IMR-90 (cell line): ENCODE data around the gene RGS9. TPM values are rescaled to one million over a fixed set of nuclear protein-coding genes. Genes with fewer than 3 reads are reported as not detected.
"Not testable (repeated sequence)": the region's sequence is repeated elsewhere in the genome, so short reads cannot be mapped to it uniquely, and the experiment has no call there.

Source experiments
- ATAC-seq: fragments of 200-7000 bp; cut with Tn5 transposase; 2 replicates; pipeline ENCODE4 v1.9.1; 2020; ENCODE audit warnings: low read depth, mild to moderate bottlenecking, moderate library complexity
- BruUV-seq: library from RNA; stranded (reverse); fragments of 400-500 nt; replicated peaks from 2 replicates; lab custom pipeline; 2021; lab: Mats Ljungman, UMichigan
- CTCF ChIA-PET: fragments of 300-600 bp; formaldehyde crosslinking; extraction: SDS; loops from one replicate; lab custom pipeline; 2021; ENCODE audit warnings: antibody characterized with exemption; lab: Yijun Ruan, JAX
- POLR2A ChIA-PET: fragments of 300-600 bp; sonication (Branson Sonifier 250); formaldehyde crosslinking; loops from one replicate; lab custom pipeline; 2022; ENCODE audit warnings: antibody characterized with exemption; ENCODE audit not compliant: unreplicated experiment; lab: Charles Lee
- DNase-seq: peaks from one replicate; pipeline ENCODE4 v3.0.0; 2013
- H2AFZ ChIP-seq: replicated peaks from 2 replicates; pipeline ENCODE3; 2013; ENCODE audit warnings: low read length, mild to moderate bottlenecking; ENCODE audit not compliant: poor library complexity
- H2AK5ac ChIP-seq: 2 replicates; pipeline ENCODE4 v1.6.1; 2013; ENCODE audit warnings: low read depth, low read length, inconsistent platforms
- H2AK9ac ChIP-seq: replicated peaks from 2 replicates; pipeline ENCODE3; 2013; ENCODE audit warnings: mild to moderate bottlenecking, low read depth, low read length, moderate library complexity; ENCODE audit not compliant: poor library complexity
- H2BK120ac ChIP-seq: 2 replicates; pipeline ENCODE4 v1.6.1; 2013; ENCODE audit warnings: low read depth, low read length, inconsistent platforms
- H2BK15ac ChIP-seq: 3 replicates; pipeline ENCODE4 v1.6.1; 2013; ENCODE audit warnings: low read depth, low read length, inconsistent platforms
- H2BK20ac ChIP-seq: 2 replicates; pipeline ENCODE4 v1.6.1; 2013; ENCODE audit warnings: low read depth, mild to moderate bottlenecking, inconsistent platforms, low read length, moderate library complexity
- H2BK5ac ChIP-seq: 2 replicates; pipeline ENCODE4 v1.6.1; 2013; ENCODE audit warnings: mild to moderate bottlenecking, low read depth, low read length, inconsistent platforms; ENCODE audit not compliant: poor library complexity, severe bottlenecking
- H3K14ac ChIP-seq: replicated peaks from 2 replicates; pipeline ENCODE4 v1.6.1; 2013; ENCODE audit warnings: low read depth, low read length, inconsistent platforms
- H3K18ac ChIP-seq: 2 replicates; pipeline ENCODE4 v1.6.1; 2013; ENCODE audit warnings: low read depth, low read length, control low read depth
- H3K23ac ChIP-seq: 2 replicates; pipeline ENCODE4 v1.6.1; 2013; ENCODE audit warnings: low read depth, low read length, inconsistent platforms
- H3K27ac ChIP-seq: 2 replicates; pipeline ENCODE4 v1.5.1; 2013; ENCODE audit warnings: mild to moderate bottlenecking, control low read depth, low read length; ENCODE audit not compliant: insufficient read depth
- H3K27me3 ChIP-seq: 2 replicates; pipeline ENCODE4 v1.6.1; 2013; ENCODE audit warnings: low read length; ENCODE audit not compliant: control insufficient read depth, insufficient read depth
- H3K36me3 ChIP-seq: 2 replicates; pipeline ENCODE4 v1.6.1; 2013; ENCODE audit warnings: low read length, mixed read lengths; ENCODE audit not compliant: control insufficient read depth, insufficient read depth
- H3K4ac ChIP-seq: 2 replicates; pipeline ENCODE4 v1.6.1; 2013; ENCODE audit warnings: low read depth, low read length, inconsistent platforms
- H3K4me1 ChIP-seq: 2 replicates; pipeline ENCODE4 v1.6.1; 2013; ENCODE audit warnings: low read length, mixed read lengths; ENCODE audit not compliant: control insufficient read depth, insufficient read depth
- H3K4me2 ChIP-seq: 2 replicates; pipeline ENCODE4 v1.6.1; 2013; ENCODE audit warnings: low read depth, mild to moderate bottlenecking, control low read depth, low read length, moderate library complexity
- H3K4me3 ChIP-seq: 2 replicates; pipeline ENCODE4 v1.5.1; 2013; ENCODE audit warnings: low read depth, mild to moderate bottlenecking, control low read depth, low read length, moderate library complexity; ENCODE audit not compliant: insufficient read depth
- H3K56ac ChIP-seq: 2 replicates; pipeline ENCODE4 v1.6.1; 2013; ENCODE audit warnings: low read length, inconsistent platforms; ENCODE audit not compliant: insufficient read depth; ENCODE audit errors: extremely low read depth
- H3K79me1 ChIP-seq, 2 experiments: 2 replicates each; pipeline ENCODE4 v1.6.1; 2013; ENCODE audit warnings: low read length in 2 of 2, inconsistent platforms in 1 of 2, low read depth in 1 of 2
- H3K9ac ChIP-seq: 2 replicates; pipeline ENCODE4 v1.6.1; 2013; ENCODE audit warnings: low read depth, low read length, control low read depth
- H3K9me1 ChIP-seq: 2 replicates; pipeline ENCODE4 v1.6.1; 2013; ENCODE audit warnings: low read length, inconsistent platforms; ENCODE audit not compliant: insufficient read depth
- H3K9me3 ChIP-seq: 2 replicates; pipeline ENCODE4 v1.6.1; 2013; ENCODE audit warnings: low read length; ENCODE audit not compliant: control insufficient read depth, insufficient read depth
- H4K20me1 ChIP-seq: 2 replicates; pipeline ENCODE4 v1.6.1; 2013; ENCODE audit warnings: low read length, inconsistent platforms; ENCODE audit not compliant: insufficient read depth
- H4K5ac ChIP-seq: 2 replicates; pipeline ENCODE4 v1.6.1; 2013; ENCODE audit warnings: mild to moderate bottlenecking, low read depth, low read length, control low read depth
- H4K8ac ChIP-seq, 2 experiments: 2 replicates each; pipeline ENCODE4 v1.6.1; 2013; ENCODE audit warnings: low read depth in 2 of 2, low read length in 2 of 2, control low read depth in 1 of 2, inconsistent platforms in 1 of 2
- H4K91ac ChIP-seq: 2 replicates; pipeline ENCODE4 v1.6.1; 2013; ENCODE audit warnings: low read depth, low read length, inconsistent platforms; ENCODE audit not compliant: insufficient read depth
- WGBS, 2 experiments: methylation state at CpG; one replicate each; pipeline versions ENCODE4 v1.1.5 to v1.1.7; 2013; ENCODE audit warnings: missing lambda C conversion rate in 2 of 2; ENCODE audit not compliant: insufficient read length in 1 of 2; ENCODE audit errors: extremely low coverage in 2 of 2; 5-methylcytosine and 5-hydroxymethylcytosine counted together
- dilution Hi-C: fragments of 300-500 bp; cut with HindIII; formaldehyde crosslinking; loops from one replicate; pipeline ENCODE4 v1.14.3; 2018; ENCODE audit warnings: low sequenced_read_pairs; ENCODE audit not compliant: unreplicated experiment
- in situ Hi-C: fragments of 300-500 bp; cut with MboI; formaldehyde crosslinking; loops from 3 replicates; pipeline ENCODE4 v1.14.3; 2019; ENCODE audit warnings: low sequenced_read_pairs, inconsistent platforms, mixed read lengths
- intact Hi-C: fragments of 100-400 bp; cut with micrococcal nuclease; formaldehyde crosslinking; loops from 2 replicates; pipeline ENCODE4 v1.10.0; 2022
- polyA plus RNA-seq, 3 experiments: library from polyadenylated mRNA; depleted of rRNA; stranded (reverse); fragments of >200 nt; gene quantifications; 2 replicates each; pipeline ENCODE4 v1.2.3, GENCODE V29; 2012; ENCODE audit warnings: low replicate concordance in 1 of 3
- total RNA-seq: library from RNA; depleted of rRNA; stranded (reverse); fragments of >200 nt; gene quantifications from 2 replicates; pipeline ENCODE4 v1.2.3, GENCODE V29; 2012

The RGS9 gene
- total and polyA plus RNA-seq, 2 of the 4 experiments (the other 2 are of a cell fraction) = 0.90 to 1.1 TPM

DNA sequence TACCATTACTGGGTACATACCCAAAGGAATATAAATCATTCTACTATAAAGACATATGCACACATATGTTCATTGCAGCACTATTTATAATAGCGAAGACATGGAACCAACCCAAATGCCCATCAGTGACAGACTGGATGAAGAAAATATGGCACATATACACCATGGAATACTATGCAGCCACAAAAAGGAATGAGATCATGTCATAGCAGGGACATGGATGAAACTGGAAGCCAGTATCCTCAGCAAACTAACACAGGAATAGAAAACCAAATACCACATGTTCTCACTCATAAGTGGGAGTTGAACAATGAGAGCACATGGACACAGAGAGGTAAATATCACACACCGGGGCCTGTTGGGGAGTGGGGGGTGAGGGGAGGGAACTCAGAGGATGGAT is 40.8 kb upstream of the RGS9 start:
- H4K91ac ChIP-seq, H4K5ac ChIP-seq, H3K18ac ChIP-seq, H4K20me1 ChIP-seq, H3K4me1 ChIP-seq, H3K27ac ChIP-seq, POLR2A ChIA-PET, H2BK15ac ChIP-seq, H3K9me1 ChIP-seq, H3K23ac ChIP-seq, in situ Hi-C loops, H2BK120ac ChIP-seq, H3K27me3 ChIP-seq, BruUV-seq, H4K8ac ChIP-seq, H3K79me1 ChIP-seq, H3K36me3 ChIP-seq, H3K14ac ChIP-seq, ATAC-seq, H3K4me2 ChIP-seq, H3K9ac ChIP-seq, H2AFZ ChIP-seq, intact Hi-C loops, CTCF ChIA-PET, H3K4ac ChIP-seq, H2AK9ac ChIP-seq, H3K56ac ChIP-seq, H3K9me3 ChIP-seq, DNase-seq, H3K4me3 ChIP-seq, H2BK20ac ChIP-seq, dilution Hi-C loops, H2BK5ac ChIP-seq, H2AK5ac ChIP-seq: not testable (repeated sequence)
- no CpG with 5 or more reads among the region's 2 CpGs for WGBS, 2 experiments
